ENCODE results near the gene EML3.

The EML3 gene

DNA sequence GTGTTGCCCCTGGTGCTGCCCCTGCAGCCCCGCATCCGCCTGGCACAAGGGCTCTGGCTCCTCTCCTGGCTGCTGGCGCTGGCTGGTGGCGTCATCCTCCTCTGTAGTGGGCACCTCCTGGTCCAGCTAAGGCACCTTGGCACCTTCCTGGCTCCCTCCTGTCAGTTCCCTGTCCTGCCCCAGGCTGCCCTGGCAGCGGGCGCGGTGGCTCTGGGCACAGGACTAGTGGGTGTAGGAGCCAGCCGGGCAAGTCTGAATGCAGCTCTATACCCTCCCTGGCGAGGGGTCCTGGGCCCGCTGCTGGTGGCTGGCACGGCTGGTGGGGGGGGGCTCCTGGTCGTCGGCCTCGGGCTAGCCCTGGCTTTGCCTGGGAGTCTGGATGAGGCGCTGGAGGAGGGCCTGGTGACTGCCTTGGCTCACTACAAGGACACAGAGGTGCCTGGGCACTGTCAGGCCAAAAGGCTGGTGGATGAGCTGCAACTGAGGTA lies 760 bp upstream of the EML3 start:
- POLR2A ChIA-PET = interaction anchor here (0.6 to 3.0 kb wide), 4 partner anchors 8 to 213 kb away, joined by 3 to 11 read pairs (median 3); partner anchors contain the start of genes B3GAT3, MTA2 and TUT1
- H3K4me3 ChIP-seq (ENCODE audit: low read depth, low read length) = no peak overlapping the region
- CTCF ChIA-PET = interaction anchor here (1.0 to 12.0 kb wide), 5 partner anchors 9 to 35 kb away, joined by 3 to 95 read pairs (median 4); partner anchors contain the start of genes B3GAT3, MTA2 and TUT1
- no peak for DNase-seq (ENCODE audit: low read depth, low spot score)
- TF ChIP-seq, protein P1, sequence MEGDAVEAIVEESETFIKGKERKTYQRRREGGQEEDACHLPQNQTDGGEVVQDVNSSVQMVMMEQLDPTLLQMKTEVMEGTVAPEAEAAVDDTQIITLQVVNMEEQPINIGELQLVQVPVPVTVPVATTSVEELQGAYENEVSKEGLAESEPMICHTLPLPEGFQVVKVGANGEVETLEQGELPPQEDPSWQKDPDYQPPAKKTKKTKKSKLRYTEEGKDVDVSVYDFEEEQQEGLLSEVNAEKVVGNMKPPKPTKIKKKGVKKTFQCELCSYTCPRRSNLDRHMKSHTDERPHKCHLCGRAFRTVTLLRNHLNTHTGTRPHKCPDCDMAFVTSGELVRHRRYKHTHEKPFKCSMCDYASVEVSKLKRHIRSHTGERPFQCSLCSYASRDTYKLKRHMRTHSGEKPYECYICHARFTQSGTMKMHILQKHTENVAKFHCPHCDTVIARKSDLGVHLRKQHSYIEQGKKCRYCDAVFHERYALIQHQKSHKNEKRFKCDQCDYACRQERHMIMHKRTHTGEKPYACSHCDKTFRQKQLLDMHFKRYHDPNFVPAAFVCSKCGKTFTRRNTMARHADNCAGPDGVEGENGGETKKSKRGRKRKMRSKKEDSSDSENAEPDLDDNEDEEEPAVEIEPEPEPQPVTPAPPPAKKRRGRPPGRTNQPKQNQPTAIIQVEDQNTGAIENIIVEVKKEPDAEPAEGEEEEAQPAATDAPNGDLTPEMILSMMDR (IDR thresholded peaks at IDR 0.05; ENCODE audit: insufficient read depth, low read length, missing control alignments) = no peak

DNA sequence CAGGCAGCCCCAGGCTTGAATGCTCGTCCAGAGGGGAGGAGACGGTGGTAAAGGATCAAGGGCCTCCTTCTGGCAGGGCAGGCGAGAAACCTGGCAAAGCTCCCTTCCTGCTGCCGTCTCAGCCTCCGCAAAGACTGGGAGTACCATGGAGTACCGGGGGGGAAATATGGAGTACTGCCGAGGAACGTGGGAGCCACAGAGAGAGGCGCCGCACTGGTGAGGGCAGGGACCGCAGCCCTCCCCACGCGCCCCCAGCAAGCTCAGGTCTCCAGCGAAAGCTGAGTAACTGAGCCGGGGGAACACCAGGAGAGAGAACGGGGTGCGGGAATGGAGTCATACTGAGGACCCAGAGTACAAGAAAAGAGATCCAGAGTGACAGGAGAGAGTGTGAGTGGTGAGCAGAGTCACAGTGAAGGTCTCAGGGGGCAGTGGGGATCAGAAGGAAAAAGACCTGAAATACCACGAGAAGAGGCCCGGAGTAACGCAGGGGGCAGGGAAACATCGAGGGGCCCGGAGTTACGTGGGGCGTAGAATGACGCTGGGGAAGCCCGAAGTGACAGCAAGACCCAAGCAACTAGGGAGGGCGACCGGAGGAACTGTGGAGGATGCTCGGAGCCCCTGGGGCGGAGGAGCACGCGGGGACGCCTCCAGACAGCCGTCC lies 740 bp downstream of the EML3 start:
- DNase-seq (ENCODE audit: low read depth, low spot score) = no peak
- CTCF ChIA-PET = interaction anchor here (0.6 to 12.0 kb wide), 18 partner anchors 9 to 230 kb away, joined by 3 to 95 read pairs (median 3); partner anchors contain the start of genes B3GAT3, EEF1G, LRRN4CL and MTA2

DNA sequence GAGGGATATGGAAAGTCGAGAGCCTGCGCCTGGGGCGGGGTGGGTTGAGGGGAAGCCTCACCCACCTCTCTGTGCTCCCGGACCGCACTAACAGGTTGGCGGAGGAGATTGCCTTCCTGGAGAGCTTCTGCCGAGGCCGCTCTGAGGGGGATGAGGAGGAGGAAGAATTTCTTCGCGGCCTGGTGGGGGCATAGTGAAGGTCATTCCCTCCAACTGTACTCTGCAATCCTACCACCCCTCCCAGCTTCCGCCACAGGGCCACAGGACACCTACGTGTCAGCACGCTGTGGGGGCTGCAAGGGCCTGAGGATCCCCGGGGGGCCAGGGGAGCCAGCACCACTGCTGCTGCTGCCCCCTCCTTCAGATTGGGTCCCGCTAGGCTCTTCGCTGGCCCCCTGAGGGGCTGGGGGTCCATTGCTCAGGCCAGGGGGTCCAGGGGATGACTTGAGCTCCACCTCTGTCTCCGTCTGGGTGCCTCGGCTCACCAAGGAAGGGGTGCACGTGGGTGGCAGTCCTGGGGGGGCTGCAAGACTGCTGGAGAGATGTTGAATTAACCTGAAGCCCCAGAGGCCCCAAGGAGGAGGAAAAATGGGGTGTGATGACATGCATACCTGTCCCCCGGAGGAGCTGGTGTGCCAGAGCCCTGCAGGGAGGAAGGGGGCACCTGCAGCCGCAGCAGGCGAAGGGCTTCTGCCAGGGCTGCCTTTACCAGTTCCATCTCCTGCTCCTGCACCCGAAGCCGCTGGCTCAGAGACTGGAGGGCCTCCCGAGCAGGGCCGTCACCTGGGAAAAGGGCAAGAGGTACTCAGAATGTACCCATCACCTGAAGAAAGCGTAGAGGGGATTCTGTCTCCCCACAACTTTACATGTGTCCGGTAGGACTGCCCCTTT lies 1.5 kb downstream of the EML3 start:
- TF ChIP-seq, protein P1 (IDR thresholded peaks at IDR 0.05; ENCODE audit: insufficient read depth, low read length, missing control alignments) = no peak
- POLR2A ChIA-PET = interaction anchor here (1.0 to 3.0 kb wide), 5 partner anchors 9 to 54 kb away, joined by 3 to 14 read pairs (median 8); partner anchors contain the start of genes B3GAT3, C11orf98, CSKMT and EEF1G
- peak overlapping the region; percentile 75 for H3K4me3 ChIP-seq (ENCODE audit: low read depth, low read length)
- CTCF ChIA-PET = interaction anchor here (0.9 to 12.0 kb wide), 17 partner anchors 10 to 229 kb away, joined by 3 to 95 read pairs (median 3); partner anchors contain the start of genes B3GAT3, EEF1G, LRRN4CL and MTA2
- no peak for DNase-seq (ENCODE audit: low read depth, low spot score)

More for the DNA sequence above, 740 bp downstream of the EML3 start:
- peak overlapping the region; percentile 75 for H3K4me3 ChIP-seq (ENCODE audit: low read depth, low read length)
- TF ChIP-seq, protein P1 (IDR thresholded peaks at IDR 0.05; ENCODE audit: insufficient read depth, low read length, missing control alignments) = no peak
- POLR2A ChIA-PET = interaction anchor here (1.0 to 3.0 kb wide), 5 partner anchors 10 to 54 kb away, joined by 3 to 14 read pairs (median 8); partner anchors contain the start of genes B3GAT3, C11orf98, CSKMT and EEF1G

DNA sequence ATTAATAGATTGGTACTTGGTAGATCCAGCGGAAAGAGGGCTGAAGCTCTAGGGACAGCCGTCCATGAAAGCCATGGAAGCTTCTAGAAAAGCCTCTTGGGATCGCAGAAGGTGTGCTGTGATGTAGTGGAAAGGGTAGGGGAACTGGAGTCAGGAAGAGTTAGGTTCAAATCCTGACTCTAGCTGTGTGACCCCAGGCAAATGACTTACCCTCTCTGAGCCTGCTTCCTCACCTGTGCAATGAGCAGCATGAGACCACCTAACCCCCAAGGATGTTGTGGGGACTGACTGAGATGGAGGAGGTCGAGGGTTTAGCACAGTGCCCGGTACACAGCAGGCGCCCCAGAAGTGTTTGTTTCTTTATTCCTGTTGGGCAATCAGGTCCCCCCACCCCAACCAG lies 2.2 kb downstream of the EML3 start:
- ChIA-PET CTCF (interaction anchor here (0.7 to 12.0 kb wide), 8 partner anchors 9 to 177 kb away, joined by 3 to 95 read pairs (median 7); partner anchors contain the start of genes B3GAT3, EEF1G, LRRN4CL and MTA2), POLR2A (interaction anchor here (1.7 kb wide), 3 partner anchors 9 to 55 kb away, joined by 7 to 14 read pairs (median 8); partner anchors contain the start of genes C11orf98, CSKMT, MTA2 and TUT1)
- H3K4me3 ChIP-seq (ENCODE audit: low read depth, low read length) = peak overlapping the region; percentile 3; the same call in 1 of the 2 replicates
- TF ChIP-seq, protein P1 (IDR thresholded peaks at IDR 0.05; ENCODE audit: insufficient read depth, low read length, missing control alignments) = no peak
- DNase-seq (ENCODE audit: low read depth, low spot score) = no peak

DNA sequence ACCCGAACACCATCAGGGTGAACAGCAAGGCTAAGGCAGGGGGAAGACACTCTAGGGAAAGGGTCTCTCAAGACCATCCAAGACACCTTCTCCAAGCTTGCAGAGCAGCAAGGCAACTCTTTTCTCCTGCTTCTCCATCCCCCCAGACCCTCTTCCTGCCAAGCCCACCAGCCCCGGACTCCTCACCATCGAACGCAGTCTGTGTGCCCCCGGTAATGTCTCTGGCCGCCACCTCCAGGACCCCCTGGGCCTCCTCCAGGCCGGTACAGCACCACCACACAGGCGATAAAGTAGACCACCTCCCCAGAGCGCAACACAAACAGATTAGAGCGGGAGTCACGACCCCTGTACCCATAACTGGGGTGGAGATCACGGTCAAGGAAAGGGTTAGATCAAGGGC lies 3.8 kb downstream of the EML3 start:
- POLR2A ChIA-PET = no interaction called here
- no peak for DNase-seq (ENCODE audit: low read depth, low spot score)
- CTCF ChIA-PET = interaction anchor here (2.0 to 12.0 kb wide), 3 partner anchors 13 to 184 kb away, joined by 5 to 95 read pairs (median 49); partner anchors contain the start of genes B3GAT3 and TUT1
- H3K4me3 ChIP-seq (ENCODE audit: low read depth, low read length) = no peak overlapping the region
- TF ChIP-seq, protein P1 (IDR thresholded peaks at IDR 0.05; ENCODE audit: insufficient read depth, low read length, missing control alignments) = no peak

All from AG04449 (cell line).